GM12878 (cell line): ENCODE results near the gene BCLAF1. TPM values are rescaled to one million over a fixed set of nuclear protein-coding genes. Genes with fewer than 3 reads are reported as not detected.
A peak's percentile ranks its signal among the peaks of the same experiment; 100 is the strongest.

Experiments used
- DPF2 ChIP-seq: fragments of 450-650 bp; IDR thresholded peaks from 2 replicates; pipeline ENCODE4 v1.6.1; 2017; ENCODE audit warnings: mild to moderate bottlenecking
- EGR1 ChIP-seq, 2 experiments: IDR thresholded peaks; 1 replicate in 1 of 2; 2 replicates in 1 of 2; pipeline ENCODE4 v1.6.1; 2011 to 2012; ENCODE audit warnings: low read depth in 2 of 2, low read length in 2 of 2, borderline replicate concordance in 1 of 2, mild to moderate bottlenecking in 1 of 2, moderate library complexity in 1 of 2
- EP300 ChIP-seq, 2 experiments: fragments of 150-350 bp in 1 of 2; IDR thresholded peaks; 2 replicates each; pipeline ENCODE4 v1.6.1; 2011 to 2012; ENCODE audit warnings: low read depth in 2 of 2, low read length in 2 of 2, borderline replicate concordance in 1 of 2, improper control_type of control experiment in 1 of 2, inconsistent platforms in 1 of 2; ENCODE audit not compliant: control insufficient read depth in 1 of 2
- HDGF ChIP-seq: fragments of 450-650 bp; IDR thresholded peaks from 2 replicates; pipeline ENCODE4 v1.6.1; 2016; ENCODE audit warnings: antibody characterized with exemption
- MEF2B ChIP-seq: fragments of 450-650 bp; IDR thresholded peaks from 2 replicates; pipeline ENCODE4 v1.6.1; 2018; ENCODE audit warnings: mild to moderate bottlenecking, moderate library complexity; ENCODE audit not compliant: partially characterized antibody, poor library complexity, severe bottlenecking
- NBN ChIP-seq: fragments of 450-650 bp; IDR thresholded peaks from 2 replicates; pipeline ENCODE4 v1.6.1; 2016
- NFYB ChIP-seq: IDR thresholded peaks from 2 replicates; pipeline ENCODE4 v1.6.1; 2011; ENCODE audit warnings: low read depth, mild to moderate bottlenecking, low read length, improper control_type of control experiment, moderate library complexity; ENCODE audit not compliant: insufficient read depth
- NR2C2 ChIP-seq: IDR thresholded peaks from 2 replicates; pipeline ENCODE4 v1.6.1; 2011; ENCODE audit warnings: borderline replicate concordance, low read depth; ENCODE audit not compliant: control insufficient read depth, insufficient read length
- RCOR1 ChIP-seq: conservative IDR thresholded peaks from 2 replicates; pipeline ENCODE4 v1.6.1; 2012; ENCODE audit warnings: low read depth, low read length, improper control_type of control experiment
- RUNX3 ChIP-seq: IDR thresholded peaks from 2 replicates; pipeline ENCODE4 v1.6.1; 2012; ENCODE audit warnings: low read length, inconsistent platforms
- STAT1 ChIP-seq: fragments of 450-650 bp; conservative IDR thresholded peaks from 2 replicates; pipeline ENCODE4 v1.6.1; 2014; ENCODE audit warnings: antibody characterized with exemption, mild to moderate bottlenecking
- TAF1 ChIP-seq: IDR thresholded peaks from 2 replicates; pipeline ENCODE4 v1.6.1; 2011; ENCODE audit warnings: mild to moderate bottlenecking, low read depth, low read length, borderline replicate concordance
- YY1 ChIP-seq: IDR thresholded peaks from 2 replicates; pipeline ENCODE4 v1.6.1; 2011; ENCODE audit warnings: low read depth, mild to moderate bottlenecking, low read length
- polyA plus RNA-seq, 11 experiments: library from polyadenylated mRNA; depleted of rRNA in 4 of 11; unstranded in 6 of 11; stranded (reverse) in 5 of 11; fragments of >200 nt; fragmentation: Nextera tagmentation in 4 of 11; fragmentation: Illumina TruSeq in 1 of 11; extraction: Ambion mirVana in 4 of 11; extraction: Trizol in 1 of 11; gene quantifications; 1 replicate in 1 of 11; 2 replicates in 10 of 11; pipeline versions ENCODE4 v1.2.1 to v1.2.3, GENCODE V29; 2011 to 2016; ENCODE audit warnings: inconsistent platforms in 2 of 11, missing spikeins in 2 of 11, low read depth in 1 of 11
- total RNA-seq, 4 experiments: library from RNA; depleted of rRNA in 3 of 4; stranded (reverse); fragments of >200 nt in 3 of 4; fragmentation: Illumina TruSeq in 1 of 4; extraction: Trizol in 1 of 4; gene quantifications; 2 replicates each; pipeline versions ENCODE4 v1.2.1 to v1.2.3, GENCODE V29; 2013 to 2021
- TF ChIP-seq, protein P1 (sequence below): fragments of 450-650 bp; IDR thresholded peaks from 2 replicates; pipeline ENCODE4 v1.6.1; 2017; ENCODE audit warnings: mild to moderate bottlenecking, low read depth, inconsistent platforms; ENCODE audit not compliant: poor library complexity, severe bottlenecking
- TF ChIP-seq, protein P2 (sequence below): fragments of 450-650 bp; IDR thresholded peaks from 2 replicates; pipeline ENCODE4 v1.6.1; 2016; ENCODE audit warnings: mild to moderate bottlenecking
- TF ChIP-seq, protein P3 (sequence below): fragments of 450-650 bp; conservative IDR thresholded peaks from 2 replicates; pipeline ENCODE4 v1.6.1; 2017; ENCODE audit warnings: mild to moderate bottlenecking, moderate library complexity
- TF ChIP-seq, protein P4 (sequence below): fragments of 450-650 bp; IDR thresholded peaks from 2 replicates; pipeline ENCODE4 v1.6.1; 2017; ENCODE audit warnings: mild to moderate bottlenecking
- TF ChIP-seq, protein P5 (sequence below), 3 experiments: IDR thresholded peaks in 2 of 3; conservative IDR thresholded peaks in 1 of 3; 2 replicates each; pipeline ENCODE4 v1.5.1; 2011; ENCODE audit warnings: low read depth in 3 of 3, low read length in 3 of 3, mild to moderate bottlenecking in 3 of 3, control low read depth in 2 of 3, moderate library complexity in 2 of 3, inconsistent platforms in 1 of 3, mixed read lengths in 1 of 3; ENCODE audit not compliant: control insufficient read depth in 2 of 3, insufficient read depth in 1 of 3; ENCODE audit errors: extremely low read depth in 1 of 3

Gene BCLAF1
- total and polyA plus RNA-seq, 10 of the 15 experiments (the other 5 are each of a cell fraction or from before 2014, with no cell fraction given), result 56.0 to 223 (median 114) TPM

DNA sequence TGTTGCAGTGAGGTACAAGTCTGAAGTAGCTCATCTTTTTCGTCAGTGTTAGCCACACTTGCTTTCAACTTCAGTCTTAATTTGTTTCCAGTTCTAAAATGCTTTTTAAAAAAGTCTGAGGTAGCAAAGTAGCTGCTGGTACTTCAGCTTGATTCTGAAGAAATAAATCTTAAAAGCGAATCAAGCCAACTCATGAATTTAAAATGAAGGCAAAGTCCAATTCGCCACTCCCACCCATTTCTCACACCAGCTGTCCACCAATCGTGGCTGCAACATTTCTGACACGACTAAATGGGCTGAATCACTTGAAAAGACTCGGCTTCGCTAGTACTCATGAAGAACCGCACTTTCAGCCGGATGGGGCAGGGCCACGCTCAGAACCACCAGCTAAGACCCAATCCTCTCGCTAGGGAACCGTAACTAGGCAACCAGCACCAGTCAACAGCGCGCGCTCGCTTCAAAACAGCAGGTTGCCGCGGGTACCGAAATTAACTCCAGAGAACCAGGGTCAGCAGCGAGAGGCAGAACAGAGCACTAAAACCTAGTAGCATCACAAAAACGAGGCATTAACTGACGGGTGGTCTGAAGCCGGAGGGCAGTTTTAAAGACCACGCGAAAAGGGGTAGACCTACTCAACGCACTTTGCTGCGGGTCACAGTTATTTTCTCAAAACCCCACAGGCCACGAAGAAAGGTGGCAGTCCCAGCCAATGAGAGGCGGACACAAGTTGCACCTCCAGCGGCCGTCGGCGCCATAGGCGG lies 900 bp downstream of the BCLAF1 start (continued):
- TF ChIP-seq, protein P1, sequence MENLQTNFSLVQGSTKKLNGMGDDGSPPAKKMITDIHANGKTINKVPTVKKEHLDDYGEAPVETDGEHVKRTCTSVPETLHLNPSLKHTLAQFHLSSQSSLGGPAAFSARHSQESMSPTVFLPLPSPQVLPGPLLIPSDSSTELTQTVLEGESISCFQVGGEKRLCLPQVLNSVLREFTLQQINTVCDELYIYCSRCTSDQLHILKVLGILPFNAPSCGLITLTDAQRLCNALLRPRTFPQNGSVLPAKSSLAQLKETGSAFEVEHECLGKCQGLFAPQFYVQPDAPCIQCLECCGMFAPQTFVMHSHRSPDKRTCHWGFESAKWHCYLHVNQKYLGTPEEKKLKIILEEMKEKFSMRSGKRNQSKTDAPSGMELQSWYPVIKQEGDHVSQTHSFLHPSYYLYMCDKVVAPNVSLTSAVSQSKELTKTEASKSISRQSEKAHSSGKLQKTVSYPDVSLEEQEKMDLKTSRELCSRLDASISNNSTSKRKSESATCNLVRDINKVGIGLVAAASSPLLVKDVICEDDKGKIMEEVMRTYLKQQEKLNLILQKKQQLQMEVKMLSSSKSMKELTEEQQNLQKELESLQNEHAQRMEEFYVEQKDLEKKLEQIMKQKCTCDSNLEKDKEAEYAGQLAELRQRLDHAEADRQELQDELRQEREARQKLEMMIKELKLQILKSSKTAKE, result peak; percentile 24
- TF ChIP-seq DPF2, result peak; percentile 46; the same call in 1 of the 2 replicates
- TF ChIP-seq HDGF, result peak; percentile 35
- TF ChIP-seq YY1, result peak; percentile 68; the same call in 1 of the 2 replicates
- peak in 1 of 2 experiments; percentile 53; a peak in 1 of 4 replicates for TF ChIP-seq EP300 (IDR thresholded peaks at IDR 0.05; ENCODE audit: borderline replicate concordance in 1 of 2, control insufficient read depth in 1 of 2, low read depth in 2 of 2, low read length in 2 of 2)
- TF ChIP-seq EGR1 (IDR thresholded peaks at IDR 0.05; ENCODE audit: borderline replicate concordance in 1 of 2, low read depth in 2 of 2, low read length in 2 of 2), result peak in 1 of 2 experiments; percentile 29; a peak in 1 of 3 replicates
- TF ChIP-seq NBN, result peak; percentile 15; the same call in 1 of the 2 replicates
- peak; percentile 27 for TF ChIP-seq MEF2B
- TF ChIP-seq RUNX3, result 0 out of 2 replicates have a peak, but pooled peaks have one; percentile 13
- peak; percentile 71; the same call in 1 of the 2 replicates for TF ChIP-seq STAT1
- TF ChIP-seq NFYB, result 0 out of 2 replicates have a peak, but pooled peaks have one; percentile 35
- 0 out of 2 replicates have a peak, but pooled peaks have one; percentile 37 for TF ChIP-seq TAF1
- TF ChIP-seq, protein P2, sequence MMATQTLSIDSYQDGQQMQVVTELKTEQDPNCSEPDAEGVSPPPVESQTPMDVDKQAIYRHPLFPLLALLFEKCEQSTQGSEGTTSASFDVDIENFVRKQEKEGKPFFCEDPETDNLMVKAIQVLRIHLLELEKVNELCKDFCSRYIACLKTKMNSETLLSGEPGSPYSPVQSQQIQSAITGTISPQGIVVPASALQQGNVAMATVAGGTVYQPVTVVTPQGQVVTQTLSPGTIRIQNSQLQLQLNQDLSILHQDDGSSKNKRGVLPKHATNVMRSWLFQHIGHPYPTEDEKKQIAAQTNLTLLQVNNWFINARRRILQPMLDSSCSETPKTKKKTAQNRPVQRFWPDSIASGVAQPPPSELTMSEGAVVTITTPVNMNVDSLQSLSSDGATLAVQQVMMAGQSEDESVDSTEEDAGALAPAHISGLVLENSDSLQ, result peak; percentile 52
- TF ChIP-seq, protein P3, sequence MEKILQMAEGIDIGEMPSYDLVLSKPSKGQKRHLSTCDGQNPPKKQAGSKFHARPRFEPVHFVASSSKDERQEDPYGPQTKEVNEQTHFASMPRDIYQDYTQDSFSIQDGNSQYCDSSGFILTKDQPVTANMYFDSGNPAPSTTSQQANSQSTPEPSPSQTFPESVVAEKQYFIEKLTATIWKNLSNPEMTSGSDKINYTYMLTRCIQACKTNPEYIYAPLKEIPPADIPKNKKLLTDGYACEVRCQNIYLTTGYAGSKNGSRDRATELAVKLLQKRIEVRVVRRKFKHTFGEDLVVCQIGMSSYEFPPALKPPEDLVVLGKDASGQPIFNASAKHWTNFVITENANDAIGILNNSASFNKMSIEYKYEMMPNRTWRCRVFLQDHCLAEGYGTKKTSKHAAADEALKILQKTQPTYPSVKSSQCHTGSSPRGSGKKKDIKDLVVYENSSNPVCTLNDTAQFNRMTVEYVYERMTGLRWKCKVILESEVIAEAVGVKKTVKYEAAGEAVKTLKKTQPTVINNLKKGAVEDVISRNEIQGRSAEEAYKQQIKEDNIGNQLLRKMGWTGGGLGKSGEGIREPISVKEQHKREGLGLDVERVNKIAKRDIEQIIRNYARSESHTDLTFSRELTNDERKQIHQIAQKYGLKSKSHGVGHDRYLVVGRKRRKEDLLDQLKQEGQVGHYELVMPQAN, result peak; percentile 92
- TF ChIP-seq, protein P4, sequence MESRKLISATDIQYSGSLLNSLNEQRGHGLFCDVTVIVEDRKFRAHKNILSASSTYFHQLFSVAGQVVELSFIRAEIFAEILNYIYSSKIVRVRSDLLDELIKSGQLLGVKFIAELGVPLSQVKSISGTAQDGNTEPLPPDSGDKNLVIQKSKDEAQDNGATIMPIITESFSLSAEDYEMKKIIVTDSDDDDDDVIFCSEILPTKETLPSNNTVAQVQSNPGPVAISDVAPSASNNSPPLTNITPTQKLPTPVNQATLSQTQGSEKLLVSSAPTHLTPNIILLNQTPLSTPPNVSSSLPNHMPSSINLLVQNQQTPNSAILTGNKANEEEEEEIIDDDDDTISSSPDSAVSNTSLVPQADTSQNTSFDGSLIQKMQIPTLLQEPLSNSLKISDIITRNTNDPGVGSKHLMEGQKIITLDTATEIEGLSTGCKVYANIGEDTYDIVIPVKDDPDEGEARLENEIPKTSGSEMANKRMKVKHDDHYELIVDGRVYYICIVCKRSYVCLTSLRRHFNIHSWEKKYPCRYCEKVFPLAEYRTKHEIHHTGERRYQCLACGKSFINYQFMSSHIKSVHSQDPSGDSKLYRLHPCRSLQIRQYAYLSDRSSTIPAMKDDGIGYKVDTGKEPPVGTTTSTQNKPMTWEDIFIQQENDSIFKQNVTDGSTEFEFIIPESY, result no peak
- TF ChIP-seq, protein P5, sequence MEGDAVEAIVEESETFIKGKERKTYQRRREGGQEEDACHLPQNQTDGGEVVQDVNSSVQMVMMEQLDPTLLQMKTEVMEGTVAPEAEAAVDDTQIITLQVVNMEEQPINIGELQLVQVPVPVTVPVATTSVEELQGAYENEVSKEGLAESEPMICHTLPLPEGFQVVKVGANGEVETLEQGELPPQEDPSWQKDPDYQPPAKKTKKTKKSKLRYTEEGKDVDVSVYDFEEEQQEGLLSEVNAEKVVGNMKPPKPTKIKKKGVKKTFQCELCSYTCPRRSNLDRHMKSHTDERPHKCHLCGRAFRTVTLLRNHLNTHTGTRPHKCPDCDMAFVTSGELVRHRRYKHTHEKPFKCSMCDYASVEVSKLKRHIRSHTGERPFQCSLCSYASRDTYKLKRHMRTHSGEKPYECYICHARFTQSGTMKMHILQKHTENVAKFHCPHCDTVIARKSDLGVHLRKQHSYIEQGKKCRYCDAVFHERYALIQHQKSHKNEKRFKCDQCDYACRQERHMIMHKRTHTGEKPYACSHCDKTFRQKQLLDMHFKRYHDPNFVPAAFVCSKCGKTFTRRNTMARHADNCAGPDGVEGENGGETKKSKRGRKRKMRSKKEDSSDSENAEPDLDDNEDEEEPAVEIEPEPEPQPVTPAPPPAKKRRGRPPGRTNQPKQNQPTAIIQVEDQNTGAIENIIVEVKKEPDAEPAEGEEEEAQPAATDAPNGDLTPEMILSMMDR (IDR thresholded peaks at IDR 0.05 in 2 of 3, conservative IDR thresholded peaks at IDR 0.05 in 1 of 3; ENCODE audit: control insufficient read depth in 2 of 3, extremely low read depth in 1 of 3, insufficient read depth in 1 of 3, low read depth in 3 of 3, low read length in 3 of 3), result peak; percentile 4 to 40 (median 38); a peak in 3 of 6 replicates
- no peak for TF ChIP-seq NR2C2
- 0 out of 2 replicates have a peak, but pooled peaks have one; percentile 26 for TF ChIP-seq RCOR1
